Measurements from ENCODE around the gene PPIF. TPM values are rescaled to one million over a fixed set of nuclear protein-coding genes. Genes with fewer than 3 reads are reported as not detected.

The PPIF gene
- total and polyA plus RNA-seq, 2 donors (not counting 3 experiments of a cell fraction or from before 2014, with no cell fraction given) = 50.7 to 51.2 TPM

- Histone ChIP-seq H3K9me1 (replicated peaks; ENCODE audit: control insufficient read depth, extremely low read depth, insufficient read depth, low read length) (no peaks in the 10 kb centered on the region), H3K9me3 (replicated peaks; ENCODE audit: control insufficient read depth, insufficient read depth, low read length) (no peaks in the 10 kb centered on the region), H3K36me3 (ENCODE audit: control insufficient read depth in 2 of 2, extremely low read depth in 1 of 2, insufficient read depth in 2 of 2, low read length in 2 of 2) (peaks cover 7 to 38% of the 10 kb centered on the region in 2 experiments), H3K9ac (replicated peaks; ENCODE audit: extremely low read depth, insufficient read depth, low read length) (no peak overlapping the region), H3K27me3 (ENCODE audit: control insufficient read depth in 2 of 2, insufficient read depth in 2 of 2, low read length in 2 of 2) (no peaks in the 10 kb centered on the region), H4K20me1 (replicated peaks; ENCODE audit: control insufficient read depth, extremely low read depth, insufficient read depth, low read length) (no peaks in the 10 kb centered on the region), H3K4me1 (ENCODE audit: control insufficient read depth, extremely low read depth, insufficient read depth, low read length) (peaks cover 11% of the 10 kb centered on the region), H3K27ac (ENCODE audit: insufficient read depth, low read depth, low read length) (no peak overlapping the region), H2AFZ (ENCODE audit: low read depth, low read length) (no peak overlapping the region), H3K4me2 (ENCODE audit: insufficient read depth, low read length) (no peak overlapping the region), H3K79me2 (ENCODE audit: control insufficient read depth, insufficient read depth, low read length) (peaks cover 20% of the 10 kb centered on the region), H3K4me3 (replicated peaks in 1 of 3; ENCODE audit: insufficient read depth in 1 of 3, low read depth in 1 of 3, low read length in 3 of 3) (no peak overlapping the region)
- DNase-seq (ENCODE audit: low read depth, low spot score) (no peak), FAIRE-seq (no peak)
- intact Hi-C loops (cut with micrococcal nuclease) = no loop called here
- TF ChIP-seq MYC (IDR thresholded peaks at IDR 0.05; ENCODE audit: low read depth, low read length) (no peak), POLR2AphosphoS5 (IDR thresholded peaks at IDR 0.05; ENCODE audit: insufficient read depth, low read depth, low read length) (no peak), GATA2 (IDR thresholded peaks at IDR 0.05; ENCODE audit: insufficient read depth, insufficient read length, low read depth, low read length) (no peak), EZH2 (IDR thresholded peaks at IDR 0.05; ENCODE audit: borderline replicate concordance, low read depth, low read length, severe bottlenecking) (no peak), JUN (IDR thresholded peaks at IDR 0.05; ENCODE audit: borderline replicate concordance, insufficient read depth, insufficient read length, low read depth) (no peak), FOS (IDR thresholded peaks at IDR 0.05; ENCODE audit: borderline replicate concordance, insufficient read depth, low read length) (no peak), POLR2A (IDR thresholded peaks at IDR 0.05; ENCODE audit: low read depth, low read length) (no peak), CTCF (IDR thresholded peaks at IDR 0.05; ENCODE audit: extremely low read depth in 1 of 2, insufficient read depth in 1 of 2, low read depth in 1 of 2, low read length in 2 of 2) (no peak), MAX (IDR thresholded peaks at IDR 0.05; ENCODE audit: insufficient read depth, insufficient read length) (no peak)
- CTCF ChIA-PET = no interaction called here
- POLR2A ChIA-PET = no interaction called here
- BruUV-seq (replicated peaks) = no TSS peak
- dilution Hi-C loops (cut with MboI; ENCODE audit: extremely low pct_ligation_motif_present, low sequenced_read_pairs) = no loop called here
Observed at GRCh38 chr10:79352035-79352877, 5.0 kb downstream of the PPIF start.
